Brain microvascular endothelial cell (primary cell): ENCODE data around the gene SLC36A2.

Source experiments
- DNase-seq: peaks from one replicate; pipeline ENCODE4 v3.0.0-alpha.2; 2020
- H3K27ac ChIP-seq: fragments of 250-450 bp; sonication (Bioruptor Pico); 2 replicates; pipeline ENCODE4 v1.5.1; 2020; ENCODE audit warnings: mild to moderate bottlenecking, moderate library complexity
- H3K27me3 ChIP-seq: fragments of 250-450 bp; sonication (Bioruptor Pico); replicated peaks from 2 replicates; pipeline ENCODE4 v1.5.1; 2020; ENCODE audit warnings: mild to moderate bottlenecking
- H3K36me3 ChIP-seq: fragments of 250-450 bp; sonication (Bioruptor Pico); replicated peaks from 2 replicates; pipeline ENCODE4 v1.5.1; 2020; ENCODE audit warnings: mild to moderate bottlenecking
- H3K4me3 ChIP-seq: 2 replicates; pipeline ENCODE4 v1.5.1; 2011; ENCODE audit warnings: low read depth, mild to moderate bottlenecking, control low read depth, low read length, moderate library complexity
- in situ Hi-C: cut with HindIII; loops from 2 replicates; pipeline ENCODE4 v1.10.0; 2017; ENCODE audit warnings: low sequenced_read_pairs, low pct_ligation_motif_present
- TF ChIP-seq, protein P1 (sequence below): IDR thresholded peaks from 2 replicates; pipeline ENCODE4 v1.5.1; 2011; ENCODE audit warnings: low read depth, mild to moderate bottlenecking, moderate library complexity, low read length, control low read depth, inconsistent platforms; ENCODE audit errors: missing control alignments

SLC36A2 gene

DNA sequence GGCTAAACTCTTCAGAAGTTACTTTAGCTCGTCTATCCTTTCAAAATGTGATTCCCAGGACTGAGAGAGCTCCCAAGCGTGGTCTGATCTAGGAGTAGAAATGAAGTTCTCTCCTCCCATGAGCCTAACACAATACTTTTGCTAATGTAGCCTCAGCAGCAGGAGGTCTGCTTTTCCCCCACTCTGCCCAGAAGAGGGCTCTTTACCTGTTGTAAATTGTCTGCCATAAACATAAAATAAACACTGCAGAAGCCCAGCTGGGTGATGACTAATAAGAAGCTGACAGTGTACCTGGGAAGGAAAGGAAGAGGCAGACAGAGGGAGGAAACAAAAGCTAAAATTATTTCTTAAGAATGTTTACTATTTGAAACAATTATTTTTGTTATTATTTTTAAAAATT lies 59.2 kb downstream of the SLC36A2 start:
- Histone ChIP-seq H3K36me3 (no peaks in the 10 kb centered on the region), H3K27ac (no peak overlapping the region), H3K27me3 (no peaks in the 10 kb centered on the region), H3K4me3 (no peak overlapping the region)
- in situ Hi-C loops = no loop called here
- no peak for DNase-seq
- TF ChIP-seq, protein P1, sequence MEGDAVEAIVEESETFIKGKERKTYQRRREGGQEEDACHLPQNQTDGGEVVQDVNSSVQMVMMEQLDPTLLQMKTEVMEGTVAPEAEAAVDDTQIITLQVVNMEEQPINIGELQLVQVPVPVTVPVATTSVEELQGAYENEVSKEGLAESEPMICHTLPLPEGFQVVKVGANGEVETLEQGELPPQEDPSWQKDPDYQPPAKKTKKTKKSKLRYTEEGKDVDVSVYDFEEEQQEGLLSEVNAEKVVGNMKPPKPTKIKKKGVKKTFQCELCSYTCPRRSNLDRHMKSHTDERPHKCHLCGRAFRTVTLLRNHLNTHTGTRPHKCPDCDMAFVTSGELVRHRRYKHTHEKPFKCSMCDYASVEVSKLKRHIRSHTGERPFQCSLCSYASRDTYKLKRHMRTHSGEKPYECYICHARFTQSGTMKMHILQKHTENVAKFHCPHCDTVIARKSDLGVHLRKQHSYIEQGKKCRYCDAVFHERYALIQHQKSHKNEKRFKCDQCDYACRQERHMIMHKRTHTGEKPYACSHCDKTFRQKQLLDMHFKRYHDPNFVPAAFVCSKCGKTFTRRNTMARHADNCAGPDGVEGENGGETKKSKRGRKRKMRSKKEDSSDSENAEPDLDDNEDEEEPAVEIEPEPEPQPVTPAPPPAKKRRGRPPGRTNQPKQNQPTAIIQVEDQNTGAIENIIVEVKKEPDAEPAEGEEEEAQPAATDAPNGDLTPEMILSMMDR = no peak

DNA sequence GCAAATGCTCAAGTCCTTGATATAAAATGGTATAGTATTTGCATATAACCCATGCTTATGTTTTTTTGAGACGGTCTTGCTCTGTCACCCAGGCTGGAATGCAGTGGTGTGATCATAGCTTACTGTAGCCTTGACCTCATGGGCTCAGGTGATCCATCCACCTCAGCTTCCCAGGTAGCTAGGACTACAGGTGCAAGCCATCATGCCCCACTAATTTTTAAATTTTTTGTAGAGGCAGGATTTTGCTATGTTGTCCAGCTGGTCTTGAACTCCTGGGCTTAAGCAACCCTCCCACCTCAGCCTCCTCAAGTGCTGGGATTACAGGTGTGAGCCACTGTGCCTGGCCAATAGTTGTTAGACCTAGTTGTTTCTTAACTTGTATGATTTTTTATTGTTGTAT lies 61.1 kb downstream of the SLC36A2 start:
- in situ Hi-C loops = no loop called here
- TF ChIP-seq, protein P1 = no peak
- DNase-seq = no peak

DNA sequence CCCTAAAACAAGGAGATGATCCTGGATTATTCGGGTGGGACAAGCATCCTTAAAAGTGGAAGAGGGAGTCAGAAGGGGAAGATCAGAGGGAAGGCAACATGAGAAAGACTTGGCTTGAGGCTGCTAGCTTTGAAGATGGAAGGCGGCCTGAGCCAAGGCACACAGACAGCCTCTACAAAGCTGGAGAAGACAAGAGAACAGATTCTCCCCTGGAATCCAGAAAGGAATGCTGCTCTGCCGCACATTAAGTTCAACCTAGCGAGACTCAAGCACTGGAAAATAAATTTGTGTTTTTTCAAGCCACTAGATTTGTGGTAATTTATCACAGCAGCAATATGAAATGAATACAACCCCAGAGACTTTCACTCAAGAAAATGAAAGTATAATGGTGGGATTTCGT lies 61.7 kb downstream of the SLC36A2 start:
- no peaks in the 10 kb centered on the region for H3K27me3 ChIP-seq
- TF ChIP-seq, protein P1 = no peak
- DNase-seq = no peak
- no peak overlapping the region for H3K27ac ChIP-seq
- no peak overlapping the region for H3K4me3 ChIP-seq
- no peaks in the 10 kb centered on the region for H3K36me3 ChIP-seq
- in situ Hi-C loops = no loop called here

More for the DNA sequence above, 61.1 kb downstream of the SLC36A2 start:
- Histone ChIP-seq H3K36me3 (no peaks in the 10 kb centered on the region), H3K27me3 (no peaks in the 10 kb centered on the region), H3K27ac (no peak overlapping the region), H3K4me3 (no peak overlapping the region)

DNA sequence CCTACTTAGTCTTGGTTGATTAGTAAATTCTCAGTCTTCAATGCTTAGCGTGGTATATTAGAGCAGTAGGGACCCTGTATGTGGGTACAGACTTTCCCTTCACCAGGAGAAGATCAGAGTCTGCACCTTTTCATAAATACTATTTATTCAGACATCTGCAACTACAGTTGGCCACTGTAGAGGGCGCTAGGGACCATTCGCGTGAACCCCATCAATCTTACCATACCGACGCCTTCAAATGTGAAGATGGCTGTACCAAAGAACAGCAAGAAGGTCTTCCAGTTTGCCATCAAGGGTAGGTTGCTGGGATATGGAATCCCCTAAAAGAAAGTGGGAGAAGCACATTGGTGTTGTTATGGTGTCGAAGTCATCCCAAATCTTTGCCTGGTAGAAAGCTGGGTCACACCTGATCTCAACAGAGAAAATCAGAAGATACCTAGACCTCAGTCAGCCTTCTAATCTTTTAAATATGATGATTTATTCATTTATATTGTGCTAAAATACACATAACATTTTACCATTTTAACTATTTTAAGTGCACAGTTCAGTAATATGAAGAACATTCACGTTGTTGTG lies 62.9 kb downstream of the SLC36A2 start:
- in situ Hi-C loops = no loop called here
- DNase-seq = no peak
- Histone ChIP-seq H3K27ac (no peak overlapping the region), H3K36me3 (no peaks in the 10 kb centered on the region), H3K4me3 (no peak overlapping the region), H3K27me3 (no peaks in the 10 kb centered on the region)
- TF ChIP-seq, protein P1 = peak; percentile 39

DNA sequence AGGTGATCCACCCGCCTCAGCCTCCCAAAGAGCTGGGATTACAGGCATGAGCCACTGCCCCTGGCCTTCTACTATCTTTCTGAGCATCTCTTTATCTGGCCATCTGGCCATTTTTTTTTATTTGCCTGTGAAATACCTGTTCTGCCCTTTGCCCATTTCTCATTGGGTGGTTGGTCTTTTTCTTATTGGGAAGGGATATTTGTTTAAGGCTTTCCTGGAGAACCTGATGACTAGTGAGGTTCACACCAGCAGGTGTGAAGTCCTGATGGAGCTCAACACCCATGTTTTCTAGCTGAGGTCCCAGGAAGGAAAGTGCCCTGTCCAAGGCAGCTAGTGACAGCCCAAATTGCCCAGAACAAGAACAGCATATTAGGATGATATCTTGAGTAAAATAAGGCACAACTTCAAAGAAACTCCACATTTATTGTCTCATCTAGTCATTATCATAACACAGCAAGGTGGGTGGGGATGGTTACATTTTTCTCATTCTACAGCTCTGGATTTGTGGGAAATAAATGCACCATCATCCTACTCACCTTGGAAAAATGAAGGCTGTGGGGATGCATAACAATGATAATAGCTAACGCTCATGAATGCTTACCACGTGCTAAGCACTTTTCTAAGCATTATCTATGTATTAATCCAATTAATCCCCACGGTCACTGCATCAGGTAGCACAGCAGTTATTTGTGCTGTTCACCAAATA lies 64.1 kb downstream of the SLC36A2 start:
- no peak overlapping the region for H3K4me3 ChIP-seq
- in situ Hi-C loops = no loop called here
- no peaks in the 10 kb centered on the region for H3K27me3 ChIP-seq
- DNase-seq = no peak
- H3K27ac ChIP-seq = no peak overlapping the region
- TF ChIP-seq, protein P1 = no peak
- no peaks in the 10 kb centered on the region for H3K36me3 ChIP-seq
